OCI-LY3 (cell line): ENCODE results near the gene RAD17.
A peak's percentile ranks its signal among the peaks of the same experiment; 100 is the strongest.

ENCODE experiments used
- H2AFZ ChIP-seq: fragments of 200-600, 300-600 bp; shearing (Covaris generic); 2 replicates; pipeline ENCODE4 v1.6.0; 2014; ENCODE audit warnings: antibody characterized with exemption, low read depth, low read length
- H3K27ac ChIP-seq: fragments of 200-600, 300-600 bp; sonication (generic); 2 replicates; pipeline ENCODE4 v1.5.1; 2014; ENCODE audit warnings: mild to moderate bottlenecking, low read length, moderate library complexity, mixed read lengths
- H3K27me3 ChIP-seq: fragments of 200-600, 300-600 bp; sonication (generic); 2 replicates; pipeline ENCODE4 v1.6.1; 2014; ENCODE audit warnings: low read depth, low read length, mixed read lengths
- H3K36me3 ChIP-seq: fragments of 200-600, 300-600 bp; sonication (generic); replicated peaks from 2 replicates; pipeline ENCODE3; 2014; ENCODE audit warnings: low read depth, low read length, mixed read lengths
- H3K4me1 ChIP-seq: fragments of 300-600, 200-600 bp; sonication (generic); 2 replicates; pipeline ENCODE4 v1.6.1; 2014; ENCODE audit warnings: low read length, mixed read lengths
- H3K4me2 ChIP-seq: fragments of 200-600, 300-600 bp; sonication (generic); 2 replicates; pipeline ENCODE4 v1.6.1; 2014; ENCODE audit warnings: low read length, mixed read lengths
- H3K4me3 ChIP-seq: fragments of 300-600, 200-600 bp; sonication (generic); 2 replicates; pipeline ENCODE4 v1.5.1; 2014; ENCODE audit warnings: antibody characterized with exemption, mild to moderate bottlenecking, low read length, moderate library complexity
- H3K79me2 ChIP-seq: fragments of 300-600, 200-600 bp; shearing (Covaris generic); 2 replicates; pipeline ENCODE4 v1.6.1; 2014; ENCODE audit warnings: mild to moderate bottlenecking, low read length, mixed read lengths
- H3K9ac ChIP-seq: fragments of 300-600, 200-600 bp; shearing (Covaris generic); 2 replicates; pipeline ENCODE4 v1.6.0; 2014; ENCODE audit warnings: mild to moderate bottlenecking, low read length, moderate library complexity
- H3K9me3 ChIP-seq: fragments of 200-600, 300-600 bp; shearing (Covaris generic); 2 replicates; pipeline ENCODE4 v1.6.1; 2014; ENCODE audit warnings: low read length, mixed read lengths; ENCODE audit not compliant: insufficient read depth
- H4K20me1 ChIP-seq: fragments of 200-600, 300-600 bp; sonication (generic); 2 replicates; pipeline ENCODE4 v1.6.1; 2016; ENCODE audit warnings: low read length, mixed read lengths; ENCODE audit not compliant: insufficient read depth
- EZH2phosphoT487 ChIP-seq: fragments of 200-600 bp; shearing (Covaris generic); IDR thresholded peaks from 2 replicates; pipeline ENCODE4 v1.6.1; 2018; ENCODE audit warnings: antibody characterized with exemption, mixed run types, low read depth
- TF ChIP-seq, protein P1 (sequence below): fragments of 200-600, 300-600 bp; sonication (generic); IDR thresholded peaks from 2 replicates; pipeline ENCODE4 v1.5.1; 2014; ENCODE audit warnings: antibody characterized with exemption, low read length, low read depth

The RAD17 gene

DNA sequence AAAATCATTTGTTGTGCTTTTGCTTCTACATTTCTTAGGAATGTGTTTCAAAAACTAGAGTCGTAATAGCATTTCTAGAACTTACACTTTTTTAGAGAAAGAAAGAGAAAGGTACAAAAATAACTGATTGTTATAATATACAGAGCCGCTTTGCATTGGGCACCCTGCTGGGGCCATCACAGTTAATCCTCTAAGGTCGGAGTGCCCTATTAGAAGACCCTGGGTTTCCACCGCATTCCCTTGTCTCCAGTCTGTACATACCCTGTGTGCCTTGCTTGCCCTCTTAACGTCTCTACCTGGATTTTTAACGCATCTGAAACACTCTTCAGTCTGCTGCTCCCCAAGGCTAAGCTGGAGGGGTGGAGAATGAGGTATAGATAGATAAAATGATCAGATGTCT is 46.6 kb downstream of the RAD17 start:
- Histone ChIP-seq H3K4me3 (no peak overlapping the region), H3K9me3 (no peaks in the 10 kb centered on the region), H3K4me2 (no peak overlapping the region), H4K20me1 (no peaks in the 10 kb centered on the region), H3K36me3 (no peaks in the 10 kb centered on the region), H3K4me1 (no peaks in the 10 kb centered on the region), H3K9ac (no peak overlapping the region), H3K79me2 (no peaks in the 10 kb centered on the region), H3K27ac (no peak overlapping the region), H2AFZ (no peak overlapping the region), H3K27me3 (no peaks in the 10 kb centered on the region)
- TF ChIP-seq, protein P1, sequence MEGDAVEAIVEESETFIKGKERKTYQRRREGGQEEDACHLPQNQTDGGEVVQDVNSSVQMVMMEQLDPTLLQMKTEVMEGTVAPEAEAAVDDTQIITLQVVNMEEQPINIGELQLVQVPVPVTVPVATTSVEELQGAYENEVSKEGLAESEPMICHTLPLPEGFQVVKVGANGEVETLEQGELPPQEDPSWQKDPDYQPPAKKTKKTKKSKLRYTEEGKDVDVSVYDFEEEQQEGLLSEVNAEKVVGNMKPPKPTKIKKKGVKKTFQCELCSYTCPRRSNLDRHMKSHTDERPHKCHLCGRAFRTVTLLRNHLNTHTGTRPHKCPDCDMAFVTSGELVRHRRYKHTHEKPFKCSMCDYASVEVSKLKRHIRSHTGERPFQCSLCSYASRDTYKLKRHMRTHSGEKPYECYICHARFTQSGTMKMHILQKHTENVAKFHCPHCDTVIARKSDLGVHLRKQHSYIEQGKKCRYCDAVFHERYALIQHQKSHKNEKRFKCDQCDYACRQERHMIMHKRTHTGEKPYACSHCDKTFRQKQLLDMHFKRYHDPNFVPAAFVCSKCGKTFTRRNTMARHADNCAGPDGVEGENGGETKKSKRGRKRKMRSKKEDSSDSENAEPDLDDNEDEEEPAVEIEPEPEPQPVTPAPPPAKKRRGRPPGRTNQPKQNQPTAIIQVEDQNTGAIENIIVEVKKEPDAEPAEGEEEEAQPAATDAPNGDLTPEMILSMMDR = no peak
- TF ChIP-seq EZH2phosphoT487 = no peak

DNA sequence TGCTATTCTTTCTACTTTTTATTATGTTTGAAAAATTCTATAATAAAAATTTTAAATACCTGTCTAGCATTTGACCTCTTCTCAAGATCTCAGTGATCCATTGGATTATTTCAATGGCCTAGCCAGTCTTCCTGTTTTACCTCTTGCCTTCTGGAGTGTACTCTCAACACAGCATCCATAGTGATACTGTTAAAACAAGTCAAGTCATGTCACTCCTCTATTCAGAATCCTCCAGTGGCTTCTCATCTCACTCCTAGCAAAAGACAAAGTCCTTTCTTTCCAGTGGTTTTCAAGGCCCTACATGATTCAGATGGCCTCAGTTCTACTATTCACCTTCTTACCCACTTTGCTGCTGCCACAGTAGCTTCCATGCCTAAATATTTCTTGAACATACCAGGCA is 47.1 kb downstream of the RAD17 start:
- H3K4me2 ChIP-seq = no peak overlapping the region
- no peaks in the 10 kb centered on the region for H3K27me3 ChIP-seq

DNA sequence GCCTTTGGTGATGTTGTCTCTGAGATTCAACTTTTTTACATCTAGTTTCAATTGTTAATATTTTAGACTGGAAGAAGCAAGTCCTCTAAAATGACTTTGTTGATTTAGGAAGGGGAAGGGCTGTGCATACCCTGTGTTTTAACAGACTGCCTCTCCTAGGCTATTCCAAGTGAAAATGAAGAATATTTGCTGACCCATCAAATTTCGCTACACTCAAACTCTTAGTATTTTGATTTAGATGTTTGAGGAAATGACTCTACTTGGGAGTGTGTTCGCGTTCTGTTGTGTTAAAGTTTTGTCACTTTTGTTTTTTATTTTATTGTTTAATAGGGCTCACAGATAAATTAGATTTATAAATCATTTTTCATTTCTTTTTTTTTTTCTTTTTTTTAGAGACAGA is 48.9 kb downstream of the RAD17 start:
- Histone ChIP-seq H3K4me3 (no peak overlapping the region), H3K4me1 (no peaks in the 10 kb centered on the region), H3K9ac (no peak overlapping the region), H3K36me3 (no peaks in the 10 kb centered on the region), H3K27me3 (no peaks in the 10 kb centered on the region), H2AFZ (no peak overlapping the region), H3K9me3 (no peaks in the 10 kb centered on the region), H3K79me2 (no peaks in the 10 kb centered on the region), H4K20me1 (no peaks in the 10 kb centered on the region), H3K4me2 (no peak overlapping the region), H3K27ac (no peak overlapping the region)
- no peak for TF ChIP-seq EZH2phosphoT487
- TF ChIP-seq, protein P1 = no peak

More for the DNA sequence above, 47.1 kb downstream of the RAD17 start:
- Histone ChIP-seq H3K4me3 (no peak overlapping the region), H3K4me1 (no peaks in the 10 kb centered on the region), H2AFZ (no peak overlapping the region), H4K20me1 (no peaks in the 10 kb centered on the region), H3K79me2 (no peaks in the 10 kb centered on the region), H3K27ac (no peak overlapping the region), H3K9ac (no peak overlapping the region), H3K36me3 (no peaks in the 10 kb centered on the region), H3K9me3 (no peaks in the 10 kb centered on the region)
- no peak for TF ChIP-seq EZH2phosphoT487
- TF ChIP-seq, protein P1 = no peak

DNA sequence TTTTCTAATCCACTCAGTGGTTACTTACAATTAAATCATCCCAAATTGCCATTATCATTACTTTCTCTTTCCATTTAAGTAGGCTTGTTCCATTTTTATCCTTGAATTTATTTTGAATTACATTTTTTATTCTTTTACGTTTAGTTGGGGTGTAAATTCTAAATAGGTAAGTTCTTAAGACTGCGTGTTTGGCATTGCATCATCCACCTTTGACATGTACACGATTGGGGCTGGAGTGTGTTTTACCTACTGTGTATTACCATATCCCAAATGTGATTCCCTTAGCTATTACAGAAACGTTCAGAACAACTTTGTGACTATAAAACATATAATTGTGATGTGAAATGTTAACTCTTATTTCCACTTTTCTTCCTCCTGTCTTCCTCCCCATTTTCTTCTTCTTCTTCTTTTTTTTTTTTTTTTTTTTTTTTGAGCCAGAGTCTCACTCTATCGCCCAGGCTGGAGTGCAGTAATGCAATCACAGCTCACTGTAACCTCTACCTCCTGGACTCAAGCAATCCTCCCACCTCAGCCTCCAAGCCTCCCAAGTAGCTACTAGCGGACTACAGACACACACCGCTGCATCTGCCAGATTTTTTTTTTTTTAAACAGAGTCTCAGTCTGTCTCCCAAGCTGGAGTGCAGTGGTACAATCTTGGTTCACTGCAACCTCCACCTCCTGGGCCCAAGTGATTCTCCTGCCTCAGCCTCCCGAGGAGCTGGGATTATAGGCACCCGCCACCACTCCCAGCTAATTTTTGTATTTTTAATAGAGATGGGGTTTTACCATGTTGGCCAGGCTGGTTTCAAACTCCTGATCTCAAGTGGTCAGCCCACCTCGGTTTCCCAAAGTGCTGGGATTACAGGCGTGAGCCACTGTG is 62.0 kb downstream of the RAD17 start:
- H3K9ac ChIP-seq = peak overlapping the region; percentile 50; the same call in 1 of the 2 replicates
- H3K27ac ChIP-seq = peak overlapping the region; percentile 95
- H3K27me3 ChIP-seq = no peaks in the 10 kb centered on the region
- H3K4me1 ChIP-seq = peaks cover 38% of the 10 kb centered on the region
- no peak overlapping the region for H2AFZ ChIP-seq
- H3K9me3 ChIP-seq = no peaks in the 10 kb centered on the region
- peak overlapping the region; percentile 69 for H3K4me2 ChIP-seq
- no peaks in the 10 kb centered on the region for H3K36me3 ChIP-seq
- TF ChIP-seq, protein P1 = no peak
- no peak for TF ChIP-seq EZH2phosphoT487
- H3K79me2 ChIP-seq = no peaks in the 10 kb centered on the region
- H4K20me1 ChIP-seq = no peaks in the 10 kb centered on the region
- H3K4me3 ChIP-seq = peak overlapping the region; percentile 64
